Gastrocnemius medialis (tissue), 4 donors: ENCODE results near the gene KLHL29.

Experiments
- CTCF ChIP-seq, 5 experiments: fragments of 450-650 bp in 3 of 5; fragments of 200-600 bp in 2 of 5; sonication (generic) in 2 of 5; IDR thresholded peaks in 4 of 5; conservative IDR thresholded peaks in 1 of 5; 1 replicate in 4 of 5; 2 replicates in 1 of 5; pipeline ENCODE4 v1.5.1; 2016 to 2019; ENCODE audit warnings: antibody characterized with exemption in 5 of 5, mild to moderate bottlenecking in 3 of 5, moderate library complexity in 3 of 5
- POLR2A ChIP-seq, 2 donors: fragments of 450-650 bp; IDR thresholded peaks; one replicate each; pipeline ENCODE4 v1.6.1; 2017; ENCODE audit warnings: antibody characterized with exemption in 2 of 2, mild to moderate bottlenecking in 2 of 2, moderate library complexity in 2 of 2

GRCh38 chr2:23425338-23425871, 40.4 kb downstream of the KLHL29 start:
- TF ChIP-seq CTCF (IDR thresholded peaks at IDR 0.05 in 4 of 5, conservative IDR thresholded peaks at IDR 0.05 in 1 of 5) (no peak), POLR2A (IDR thresholded peaks at IDR 0.05) (no peak)
